Ishikawa (cell line): Measurements from ENCODE around the gene POMGNT1.

ENCODE experiments used
- CEBPB ChIP-seq: IDR thresholded peaks from 2 replicates; pipeline ENCODE4 v1.6.1; 2012
- CREB1 ChIP-seq: IDR thresholded peaks from 2 replicates; pipeline ENCODE4 v1.6.1; 2012; ENCODE audit warnings: low read depth
- EGR1 ChIP-seq: IDR thresholded peaks from 2 replicates; pipeline ENCODE4 v1.6.1; 2012
- EP300 ChIP-seq: IDR thresholded peaks from 2 replicates; pipeline ENCODE4 v1.6.1; 2012; ENCODE audit warnings: borderline replicate concordance
- FOXM1 ChIP-seq: IDR thresholded peaks from 2 replicates; pipeline ENCODE4 v1.6.1; 2012; ENCODE audit warnings: low read depth, borderline replicate concordance
- NFIC ChIP-seq: IDR thresholded peaks from 2 replicates; pipeline ENCODE4 v1.6.1; 2012
- RAD21 ChIP-seq: IDR thresholded peaks from 2 replicates; pipeline ENCODE4 v1.6.1; 2012; ENCODE audit warnings: low read depth
- TAF1 ChIP-seq: IDR thresholded peaks from 2 replicates; pipeline ENCODE4 v1.6.1; 2012; ENCODE audit warnings: low read depth, mild to moderate bottlenecking
- TCF12 ChIP-seq: IDR thresholded peaks from 2 replicates; pipeline ENCODE4 v1.6.1; 2012; ENCODE audit warnings: low read depth
- TEAD4 ChIP-seq: IDR thresholded peaks from 2 replicates; pipeline ENCODE4 v1.6.1; 2012
- YY1 ChIP-seq: IDR thresholded peaks from 2 replicates; pipeline ENCODE4 v1.6.1; 2012; ENCODE audit warnings: low read depth
- ZBTB7A ChIP-seq: IDR thresholded peaks from 2 replicates; pipeline ENCODE4 v1.6.1; 2012; ENCODE audit warnings: low read depth
- TF ChIP-seq, protein P1 (sequence below): IDR thresholded peaks from 2 replicates; pipeline ENCODE4 v1.6.1; 2012
- TF ChIP-seq, protein P2 (sequence below): IDR thresholded peaks from 2 replicates; pipeline ENCODE4 v1.6.1; 2012; ENCODE audit warnings: low read depth, mild to moderate bottlenecking
- TF ChIP-seq, protein P3 (sequence below): IDR thresholded peaks from 2 replicates; pipeline ENCODE4 v1.6.1; 2012

Gene POMGNT1

DNA sequence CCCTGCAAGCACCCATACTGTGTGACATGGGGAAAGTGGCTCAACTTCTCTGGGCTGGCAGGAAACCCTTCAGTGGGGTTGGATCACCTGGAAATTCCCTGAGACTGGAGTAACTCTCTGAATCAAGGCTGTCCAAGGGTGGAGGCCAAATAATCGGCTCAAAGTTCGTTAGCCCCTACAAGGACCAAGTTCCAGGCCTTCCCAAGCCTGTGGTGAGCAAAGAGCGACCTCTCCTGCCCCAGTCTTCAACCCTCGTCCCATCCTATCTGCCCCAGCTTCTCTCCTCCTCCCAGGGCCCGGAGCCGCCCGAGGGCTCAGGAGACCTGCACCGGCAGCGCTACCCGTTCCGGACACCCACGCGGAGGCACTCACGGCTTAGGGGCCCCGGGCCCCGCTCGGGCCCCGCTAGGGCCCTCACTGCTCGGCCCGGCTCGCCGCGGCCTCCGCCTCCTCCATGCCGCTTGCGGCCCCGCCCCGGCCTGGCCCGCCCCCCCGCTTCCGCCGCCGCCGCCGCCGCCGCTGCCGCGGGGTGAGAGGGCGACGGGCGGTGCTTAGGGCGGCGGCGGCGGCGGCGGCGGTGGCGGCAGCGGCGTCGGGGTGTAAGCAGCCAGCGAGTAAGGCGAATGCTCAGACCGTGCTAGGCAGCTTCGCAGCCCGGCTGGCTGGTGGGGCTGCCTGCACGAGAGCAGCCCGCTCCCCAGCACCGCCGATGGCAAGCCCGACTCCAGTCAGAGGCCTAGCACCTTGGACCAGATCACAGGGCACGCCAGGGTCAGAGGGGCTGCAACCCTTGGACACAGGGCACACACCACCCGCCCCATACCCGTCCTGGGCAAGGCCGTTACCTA, at the start of gene POMGNT1:
Gene POMGNT1, minus strand, starts transcription at position 471 of the 848 bp plus-strand sequence. CDS start 613 bp downstream, outside the sequence.
- TF ChIP-seq EGR1: 0 out of 2 replicates have a peak, but pooled peaks have one; percentile 4
- TF ChIP-seq YY1: 0 out of 2 replicates have a peak, but pooled peaks have one; percentile 44
- TF ChIP-seq CEBPB: no peak
- TF ChIP-seq TAF1: peak; percentile 61
- TF ChIP-seq, protein P1, sequence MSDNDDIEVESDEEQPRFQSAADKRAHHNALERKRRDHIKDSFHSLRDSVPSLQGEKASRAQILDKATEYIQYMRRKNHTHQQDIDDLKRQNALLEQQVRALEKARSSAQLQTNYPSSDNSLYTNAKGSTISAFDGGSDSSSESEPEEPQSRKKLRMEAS: peak; percentile 60
- peak; percentile 68 for TF ChIP-seq RAD21

- TF ChIP-seq, protein P2, sequence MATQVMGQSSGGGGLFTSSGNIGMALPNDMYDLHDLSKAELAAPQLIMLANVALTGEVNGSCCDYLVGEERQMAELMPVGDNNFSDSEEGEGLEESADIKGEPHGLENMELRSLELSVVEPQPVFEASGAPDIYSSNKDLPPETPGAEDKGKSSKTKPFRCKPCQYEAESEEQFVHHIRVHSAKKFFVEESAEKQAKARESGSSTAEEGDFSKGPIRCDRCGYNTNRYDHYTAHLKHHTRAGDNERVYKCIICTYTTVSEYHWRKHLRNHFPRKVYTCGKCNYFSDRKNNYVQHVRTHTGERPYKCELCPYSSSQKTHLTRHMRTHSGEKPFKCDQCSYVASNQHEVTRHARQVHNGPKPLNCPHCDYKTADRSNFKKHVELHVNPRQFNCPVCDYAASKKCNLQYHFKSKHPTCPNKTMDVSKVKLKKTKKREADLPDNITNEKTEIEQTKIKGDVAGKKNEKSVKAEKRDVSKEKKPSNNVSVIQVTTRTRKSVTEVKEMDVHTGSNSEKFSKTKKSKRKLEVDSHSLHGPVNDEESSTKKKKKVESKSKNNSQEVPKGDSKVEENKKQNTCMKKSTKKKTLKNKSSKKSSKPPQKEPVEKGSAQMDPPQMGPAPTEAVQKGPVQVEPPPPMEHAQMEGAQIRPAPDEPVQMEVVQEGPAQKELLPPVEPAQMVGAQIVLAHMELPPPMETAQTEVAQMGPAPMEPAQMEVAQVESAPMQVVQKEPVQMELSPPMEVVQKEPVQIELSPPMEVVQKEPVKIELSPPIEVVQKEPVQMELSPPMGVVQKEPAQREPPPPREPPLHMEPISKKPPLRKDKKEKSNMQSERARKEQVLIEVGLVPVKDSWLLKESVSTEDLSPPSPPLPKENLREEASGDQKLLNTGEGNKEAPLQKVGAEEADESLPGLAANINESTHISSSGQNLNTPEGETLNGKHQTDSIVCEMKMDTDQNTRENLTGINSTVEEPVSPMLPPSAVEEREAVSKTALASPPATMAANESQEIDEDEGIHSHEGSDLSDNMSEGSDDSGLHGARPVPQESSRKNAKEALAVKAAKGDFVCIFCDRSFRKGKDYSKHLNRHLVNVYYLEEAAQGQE: no peak
- TF ChIP-seq TEAD4 (no peak), CREB1 (0 out of 2 replicates have a peak, but pooled peaks have one; percentile 11), TAF1 (peak; percentile 61), CEBPB (no peak), FOXM1 (peak; percentile 63; the same call in 1 of the 2 replicates), NFIC (peak; percentile 45; the same call in 1 of the 2 replicates), YY1 (peak; percentile 66; the same call in 1 of the 2 replicates)
- TF ChIP-seq, protein P1: peak; percentile 86
These were observed 49.3 kb upstream of the POMGNT1 start, which contains the start of gene RAD54L for GRCh38 chr1:46247436-46248121. RAD54L (plus strand) TSS chr1:46247763; CDS start chr1:46248406, 643 bp downstream.

GRCh38 chr1:46246548-46247435, 48.6 kb upstream of the POMGNT1 start:
- TF ChIP-seq EP300 (peak; percentile 79; the same call in 1 of the 2 replicates), CREB1 (no peak), TAF1 (peak; percentile 48; the same call in 1 of the 2 replicates), YY1 (no peak; the same call in 1 of the 2 replicates), TCF12 (peak; percentile 96), ZBTB7A (peak; percentile 60; the same call in 1 of the 2 replicates), RAD21 (no peak), TEAD4 (peak; percentile 90), NFIC (peak; percentile 63), EGR1 (no peak), CEBPB (peak; percentile 74), FOXM1 (no peak)
- TF ChIP-seq, protein P3, sequence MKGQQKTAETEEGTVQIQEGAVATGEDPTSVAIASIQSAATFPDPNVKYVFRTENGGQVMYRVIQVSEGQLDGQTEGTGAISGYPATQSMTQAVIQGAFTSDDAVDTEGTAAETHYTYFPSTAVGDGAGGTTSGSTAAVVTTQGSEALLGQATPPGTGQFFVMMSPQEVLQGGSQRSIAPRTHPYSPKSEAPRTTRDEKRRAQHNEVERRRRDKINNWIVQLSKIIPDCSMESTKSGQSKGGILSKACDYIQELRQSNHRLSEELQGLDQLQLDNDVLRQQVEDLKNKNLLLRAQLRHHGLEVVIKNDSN: peak; percentile 55; the same call in 1 of the 2 replicates
- TF ChIP-seq, protein P1: peak; percentile 94
- TF ChIP-seq, protein P2: no peak

DNA sequence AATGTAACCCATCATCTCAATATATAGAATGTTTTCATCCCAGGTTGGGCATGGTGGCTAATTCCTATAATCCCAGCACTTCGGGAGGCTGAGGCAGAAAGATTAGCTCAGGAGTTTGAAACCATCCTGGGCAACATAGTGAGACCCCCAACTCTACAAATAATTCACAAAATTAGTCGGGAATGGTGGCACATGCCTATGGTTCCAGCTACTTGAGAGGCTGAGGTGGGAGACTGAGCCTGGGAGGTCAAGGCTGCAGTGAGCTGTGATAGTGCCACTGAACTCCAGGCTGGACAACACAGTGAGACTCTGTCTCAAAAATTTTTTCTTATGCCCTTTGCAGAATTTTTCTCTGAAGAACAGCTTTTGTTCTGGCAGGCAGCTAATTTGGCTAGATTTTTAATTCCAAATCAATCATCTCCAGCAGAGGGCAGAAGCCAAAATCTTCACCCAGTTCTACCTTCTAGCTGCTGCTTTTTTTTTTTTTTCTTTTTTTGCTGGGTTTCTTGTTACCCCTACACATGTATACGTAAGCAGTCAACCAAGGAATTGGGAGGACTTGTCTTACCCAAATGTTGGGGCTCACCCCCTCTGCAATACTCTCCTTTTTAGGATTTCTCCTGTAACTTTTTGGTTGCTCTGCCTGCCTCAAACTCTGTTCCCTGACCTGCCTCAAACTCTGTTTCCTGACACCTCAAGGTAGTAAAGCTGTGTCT, 46.6 kb upstream of the POMGNT1 start:
- TF ChIP-seq, protein P1: no peak
- TF ChIP-seq EP300: no peak
- TF ChIP-seq CREB1: no peak
- no peak for TF ChIP-seq YY1
- TF ChIP-seq TEAD4: no peak
- no peak for TF ChIP-seq CEBPB
- TF ChIP-seq TAF1: no peak
- TF ChIP-seq NFIC: no peak
- TF ChIP-seq, protein P3: no peak
- TF ChIP-seq EGR1: no peak
- TF ChIP-seq RAD21: no peak
- no peak for TF ChIP-seq TCF12
- no peak for TF ChIP-seq FOXM1
- TF ChIP-seq, protein P2: no peak
- TF ChIP-seq ZBTB7A: no peak
